Dermis blood vessel endothelial cell (primary cell): ENCODE measurements around the gene SELENOS. TPM values are rescaled to one million over a fixed set of nuclear protein-coding genes. Genes with fewer than 3 reads are reported as not detected.

Source experiments
- DNase-seq: peaks from one replicate; pipeline ENCODE4 v3.0.0; 2010
- total RNA-seq: library from RNA; depleted of rRNA; stranded (reverse); fragments of >200 nt; gene quantifications from 2 replicates; pipeline ENCODE4 v1.2.3, GENCODE V29; 2014

SELENOS gene
- total RNA-seq, 1 donor from 2014 or later = 82.7 TPM

- DNase-seq = peak; percentile 72
These were observed 716 bp downstream of the SELENOS start for GRCh38 chr15:101276501-101277037.

- no peak for DNase-seq
These were observed 2.3 kb downstream of the SELENOS start for GRCh38 chr15:101275018-101275417.

DNA sequence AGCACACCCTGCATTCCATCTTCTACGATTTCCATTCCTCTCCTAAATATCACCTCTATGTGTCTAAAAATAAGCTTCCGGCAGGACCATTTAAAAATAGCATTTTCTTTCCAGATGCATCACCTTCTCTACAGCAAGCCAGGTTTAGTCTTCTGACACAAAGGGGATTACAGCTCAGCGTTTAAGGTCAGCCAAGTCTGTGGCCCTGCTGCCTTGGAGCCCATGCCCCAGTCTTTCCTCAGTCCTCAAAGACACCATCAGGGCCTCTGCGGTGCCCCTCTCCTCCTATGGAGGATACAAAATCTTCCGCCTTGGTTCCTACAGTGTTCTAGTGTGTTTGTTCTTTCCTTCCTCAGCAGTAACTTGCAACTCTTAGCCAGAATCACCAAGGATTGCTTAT, 3.8 kb downstream of the SELENOS start:
- no peak for DNase-seq

DNA sequence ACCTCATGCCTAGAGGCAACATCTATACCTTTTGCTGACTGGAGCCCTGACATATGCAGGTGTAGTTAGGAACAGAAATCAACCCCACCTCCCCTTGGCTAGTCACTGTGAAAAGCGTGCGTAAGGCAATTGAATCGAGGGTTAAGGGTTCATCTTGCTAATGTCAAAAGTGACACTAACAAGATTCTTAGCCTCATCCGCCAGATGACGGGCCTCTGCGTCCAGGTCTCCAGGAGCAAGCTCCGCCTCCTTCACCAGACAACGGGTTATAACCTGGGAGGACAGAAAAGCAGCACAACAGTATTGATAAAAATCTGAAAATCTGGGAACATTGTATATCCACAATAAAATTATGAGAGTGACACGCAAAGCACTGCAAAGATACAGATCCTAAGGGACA, 4.7 kb downstream of the SELENOS start:
- no peak for DNase-seq

GRCh38 chr15:101269479-101270223, 7.6 kb downstream of the SELENOS start:
- DNase-seq = no peak

DNA sequence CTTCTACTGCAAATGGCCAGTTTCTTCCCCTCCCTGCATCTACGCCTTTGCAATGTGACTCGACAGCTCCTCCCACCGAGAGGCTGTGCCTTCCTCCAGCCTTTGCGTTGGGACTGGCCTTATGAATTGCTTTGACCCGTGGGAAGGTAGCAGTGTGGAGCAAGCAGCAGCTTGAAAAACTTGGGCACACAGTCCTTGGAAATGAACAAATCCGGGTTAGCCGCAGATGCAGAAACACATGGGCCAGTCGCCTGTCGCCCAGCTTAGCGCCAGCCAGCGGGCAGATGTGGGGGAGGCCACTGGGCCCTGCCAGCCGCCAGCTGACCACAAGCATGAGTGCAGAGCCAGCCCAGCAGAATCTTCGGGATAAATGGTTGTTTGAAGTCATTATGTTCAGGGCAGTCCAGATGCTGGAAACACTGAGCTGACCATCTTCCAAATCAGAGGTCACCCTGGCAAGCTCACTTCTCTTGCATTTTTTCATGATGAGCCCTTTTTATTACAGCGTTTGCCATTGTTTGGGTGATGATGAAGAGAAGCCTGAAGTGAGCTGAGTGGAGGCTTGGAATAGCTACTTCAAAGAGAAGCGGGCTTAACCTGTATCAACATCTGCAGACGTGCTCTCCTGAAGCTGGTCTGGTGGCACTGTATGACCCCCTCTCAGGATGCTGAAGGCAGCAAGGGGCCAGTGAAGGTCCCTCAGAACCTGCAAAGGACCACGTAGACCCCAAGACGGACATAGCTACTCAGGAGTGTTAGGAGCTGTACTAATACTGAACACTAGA, 9.8 kb downstream of the SELENOS start:
- DNase-seq = peak; percentile 33

DNA sequence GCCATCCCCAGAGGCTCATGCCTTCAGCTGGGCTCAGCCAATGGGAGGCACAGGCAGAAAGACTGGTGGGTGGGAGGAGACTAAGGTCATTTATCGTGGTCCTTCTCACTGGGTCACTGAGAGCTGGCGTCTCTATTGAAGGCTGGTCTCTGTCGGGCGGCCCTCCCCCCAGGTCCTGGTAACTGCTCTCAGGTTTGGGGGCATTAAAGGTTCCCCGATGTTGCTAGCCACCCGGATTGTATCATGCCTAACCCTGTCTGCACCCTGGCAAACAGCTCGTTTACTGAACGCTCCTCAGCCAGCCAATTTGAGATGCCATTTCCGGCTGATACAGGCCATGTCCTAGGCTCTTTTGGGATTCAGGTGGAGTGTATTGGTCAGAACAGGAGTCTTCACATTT, 10.5 kb downstream of the SELENOS start:
- no peak for DNase-seq

DNA sequence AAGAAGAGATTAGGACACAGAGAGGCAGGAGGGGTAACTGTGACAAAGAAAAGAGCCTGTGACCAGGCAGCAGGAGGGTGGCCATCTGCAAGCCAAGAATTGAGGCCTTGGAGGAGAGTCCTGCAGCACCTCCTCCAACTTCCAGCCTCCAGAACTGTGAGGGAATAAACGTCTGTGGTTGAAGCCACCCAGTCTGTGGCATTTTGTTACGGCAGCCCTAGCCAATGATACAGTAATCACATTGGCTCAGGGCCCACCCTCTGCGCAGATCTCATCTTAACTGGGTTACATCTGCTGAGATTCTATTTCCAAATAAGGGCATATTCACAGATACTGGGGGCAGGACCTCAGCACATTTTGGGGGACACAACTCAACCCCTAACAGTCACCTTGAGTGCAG, 11.3 kb downstream of the SELENOS start:
- no peak for DNase-seq

DNA sequence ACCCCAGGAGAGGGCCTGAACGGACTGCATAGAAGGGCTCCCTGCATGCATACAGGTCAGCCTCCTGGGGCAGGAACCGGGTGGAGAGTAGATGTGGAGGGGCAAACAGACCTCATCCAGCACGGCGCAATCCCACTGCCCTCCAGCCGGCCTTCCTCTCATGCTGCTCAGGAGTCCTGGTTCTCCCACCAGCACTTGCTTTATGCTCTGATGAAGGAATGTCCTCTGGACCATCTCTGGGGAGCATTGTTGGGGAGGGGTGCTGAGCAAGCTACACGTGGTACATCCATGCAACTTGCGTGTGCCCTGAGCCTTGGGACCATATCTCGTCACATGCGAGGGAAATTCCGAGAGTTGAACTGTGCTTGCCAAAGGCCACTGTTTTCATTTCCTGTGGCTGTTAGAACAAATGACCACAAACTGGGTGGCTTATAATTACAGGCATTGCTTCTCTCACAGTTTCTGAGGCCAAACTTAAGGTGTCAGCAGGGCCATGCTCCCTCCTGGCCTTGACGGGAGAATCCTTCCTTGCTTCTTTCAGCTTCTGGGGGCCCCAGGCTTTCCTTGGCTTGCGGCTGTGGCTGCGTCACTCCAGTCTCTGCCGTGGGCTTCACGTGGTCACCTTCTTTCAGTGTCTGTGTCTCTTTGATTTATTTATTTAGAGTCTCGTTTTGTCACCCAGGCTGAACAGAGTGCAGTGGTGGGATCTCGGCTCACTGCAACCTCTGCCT, 12.2 kb downstream of the SELENOS start:
- peak; percentile 57 for DNase-seq

DNA sequence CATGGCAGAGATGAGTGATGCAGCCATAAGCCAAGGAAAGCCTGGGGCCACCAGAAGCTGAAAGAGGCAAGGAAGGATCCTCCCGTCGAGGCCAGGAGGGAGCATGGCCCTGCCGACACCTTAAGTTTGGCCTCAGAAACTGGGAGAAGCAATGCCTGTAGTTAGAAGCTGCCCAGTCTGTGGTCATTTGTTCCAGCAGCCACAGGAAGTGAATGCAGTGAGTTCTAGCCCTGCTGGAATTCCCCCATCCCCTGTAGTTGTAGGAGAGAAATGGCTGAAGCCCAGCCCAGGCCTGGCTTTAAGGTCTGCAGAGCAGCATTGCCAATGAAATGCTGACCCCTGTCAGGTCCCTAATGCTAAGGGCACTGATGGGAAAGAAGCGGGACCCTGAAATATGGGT, 13.3 kb downstream of the SELENOS start:
- peak; percentile 65 for DNase-seq

DNA sequence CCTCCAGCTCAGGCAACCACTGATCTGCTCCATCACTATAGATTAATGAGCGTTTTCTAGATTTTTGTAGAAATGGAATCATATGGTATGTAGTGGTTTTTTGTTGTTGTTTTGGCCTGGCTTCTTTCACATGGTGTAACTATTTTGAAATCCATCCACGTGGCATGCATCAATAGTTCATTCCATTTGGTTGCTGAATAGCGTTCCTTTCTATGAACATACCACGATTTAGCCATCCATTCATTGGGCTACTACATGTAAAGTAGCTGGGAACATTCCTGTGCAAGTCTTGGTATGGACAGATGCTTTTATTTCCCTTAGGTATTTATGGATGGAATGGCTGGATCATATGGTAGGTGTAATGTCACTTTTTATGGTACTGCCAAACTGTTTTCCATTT, 14.7 kb downstream of the SELENOS start:
- DNase-seq = no peak

DNA sequence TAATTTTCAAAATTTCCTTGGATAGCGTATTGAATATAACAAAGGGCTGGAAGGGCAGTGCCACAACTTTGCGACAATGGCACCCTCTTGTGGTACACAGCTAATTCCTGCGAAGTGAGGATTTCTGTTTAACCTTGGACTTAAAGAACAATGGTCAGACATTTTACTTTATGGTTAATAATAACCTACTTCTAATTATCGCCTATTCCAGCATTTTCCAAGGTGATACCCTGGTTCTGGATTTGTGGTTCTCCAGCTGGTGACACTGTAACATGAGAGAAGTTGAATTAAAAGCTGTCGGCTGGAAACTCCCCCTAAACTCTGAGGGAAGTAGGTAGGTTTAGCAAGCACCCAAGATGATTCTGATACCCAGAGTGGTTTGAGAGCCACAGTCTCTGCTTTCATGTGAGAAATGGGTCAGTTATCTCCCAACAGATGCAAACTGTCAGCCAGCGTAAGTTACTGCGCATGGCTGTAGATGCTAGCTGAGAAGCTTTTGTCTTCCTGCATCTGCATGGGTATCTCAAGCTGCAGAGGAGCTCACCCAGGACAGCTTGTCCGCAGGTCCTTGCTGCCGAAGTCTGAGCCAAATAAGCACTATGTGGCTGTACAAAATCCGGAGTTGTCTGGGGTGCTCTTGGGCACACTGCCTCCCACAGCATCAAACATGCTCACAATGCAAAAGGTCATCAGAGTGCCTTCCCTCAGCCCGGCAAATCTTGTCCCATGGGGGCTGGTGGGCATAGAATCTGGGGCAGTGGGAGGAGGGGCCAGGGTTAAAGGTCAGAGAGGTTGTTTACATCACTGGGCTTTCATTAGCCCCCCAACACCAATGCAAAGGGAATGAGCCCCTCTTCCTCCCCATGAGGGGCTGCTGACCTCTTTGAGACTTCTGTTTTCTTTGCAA, 18.8 kb downstream of the SELENOS start:
- peak; percentile 89 for DNase-seq

GRCh38 chr15:101256757-101257156, 20.5 kb downstream of the SELENOS start:
- DNase-seq = no peak

DNA sequence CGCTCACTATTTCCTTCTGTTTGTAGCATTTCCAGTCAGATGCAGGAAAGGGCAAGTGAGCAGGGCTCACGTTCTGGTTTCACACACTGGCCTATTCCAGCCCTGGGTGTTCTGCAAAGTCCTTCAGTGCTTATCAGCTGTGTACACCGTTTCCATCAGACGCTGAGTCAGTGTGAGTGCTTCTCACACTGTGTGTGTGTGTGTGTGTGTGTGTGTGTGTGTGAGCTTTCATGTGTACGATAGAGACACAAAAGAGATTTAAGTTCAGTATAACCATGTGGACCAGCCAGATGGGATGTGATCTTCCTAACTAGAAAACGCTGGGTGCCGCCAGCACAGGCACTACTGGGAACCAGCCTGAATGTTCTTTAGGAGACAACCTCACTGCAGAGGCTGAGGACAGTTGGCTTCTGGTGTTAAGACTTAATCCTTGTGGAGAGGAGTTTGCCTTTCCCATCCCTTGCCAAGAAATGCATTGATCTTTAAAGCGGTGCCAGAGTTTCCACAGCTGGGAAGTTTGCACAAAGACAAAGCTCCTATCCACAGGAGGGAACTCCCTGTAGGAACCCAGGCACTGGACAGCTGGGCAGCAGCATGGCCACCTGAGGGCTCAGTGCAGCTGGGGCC, 21.6 kb downstream of the SELENOS start:
- DNase-seq = peak; percentile 91

DNA sequence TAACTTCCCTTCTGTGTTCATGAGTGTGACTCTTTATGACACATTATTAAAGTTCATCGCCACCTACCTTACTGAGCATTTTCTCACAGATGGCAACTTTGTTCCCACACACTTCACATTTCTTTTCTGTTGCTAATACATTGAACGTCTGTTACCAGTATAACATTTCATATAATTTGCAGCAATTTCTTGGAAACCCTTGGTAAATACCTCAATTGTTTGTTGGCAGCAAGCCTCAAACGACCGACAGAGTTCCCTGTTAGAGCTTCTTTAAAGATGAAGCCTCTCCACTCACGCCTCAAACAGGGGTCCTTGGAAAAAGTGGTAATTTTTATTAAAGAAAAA, 22.3 kb downstream of the SELENOS start:
- no peak for DNase-seq

- DNase-seq = no peak
These were observed 22.9 kb downstream of the SELENOS start for GRCh38 chr15:101254157-101255050.

GRCh38 chr15:101252836-101253235, 24.4 kb downstream of the SELENOS start:
- DNase-seq = no peak

DNA sequence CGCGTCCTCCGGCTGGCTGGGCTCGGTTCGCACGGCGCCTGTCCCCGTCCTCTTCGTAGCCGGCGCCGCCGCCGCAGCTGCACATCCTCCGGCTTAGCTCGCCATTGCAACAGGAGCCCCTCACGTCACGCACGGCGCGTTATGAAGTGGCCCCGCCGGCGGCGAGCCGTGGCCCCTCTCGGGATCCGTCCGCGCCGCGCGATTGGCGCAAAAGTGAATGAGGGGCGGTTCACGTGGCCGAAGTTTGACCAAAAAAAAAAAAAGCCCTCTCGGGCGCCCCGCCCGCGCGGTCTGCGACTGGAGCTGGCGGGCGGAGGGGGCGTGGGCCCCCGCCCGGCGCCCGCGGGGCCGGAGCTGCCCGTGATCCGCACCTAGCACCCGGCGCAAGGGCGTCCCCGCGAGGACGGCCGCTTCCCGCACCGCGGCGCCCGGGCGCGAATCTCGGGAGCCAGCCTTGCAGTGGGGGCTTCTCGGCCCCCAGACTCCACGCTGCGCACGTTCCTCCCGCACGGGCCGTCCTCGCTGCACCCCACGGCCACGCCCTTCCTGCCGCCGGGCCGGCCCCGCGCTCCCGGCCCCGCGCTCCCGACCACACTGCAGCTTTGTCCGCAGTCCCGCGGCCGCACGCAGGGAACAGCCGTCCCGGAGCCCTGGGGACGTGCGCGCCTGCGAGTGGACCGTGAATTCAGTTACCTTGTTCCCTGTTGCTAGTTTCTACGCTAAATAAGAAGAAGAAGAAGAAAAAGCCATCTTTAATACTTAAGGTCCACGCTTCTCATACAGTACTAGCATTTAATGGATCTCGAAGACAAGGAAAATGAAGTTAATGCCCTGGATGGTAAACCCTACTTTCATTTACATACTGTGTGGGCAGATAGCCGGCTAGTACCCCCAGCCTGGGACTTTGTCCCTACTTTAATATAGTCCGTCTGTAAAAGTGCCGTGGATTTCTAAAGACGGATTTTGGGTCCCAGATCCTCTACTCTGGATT, 25.2 kb downstream of the SELENOS start, which contains the start of gene CHSY1:
TSS of gene CHSY1 (minus strand) at position 219 of the 991 bp plus-strand sequence. CDS start 592 bp downstream, outside the sequence.
- DNase-seq = peak; percentile 96
